GM21367 (cell line): ENCODE results near the gene FSHR.

Source experiments
- ATAC-seq: cut with Tn5 transposase; IDR thresholded peaks from one replicate; pipeline ENCODE4 v1.9.1; 2021; ENCODE audit not compliant: unreplicated experiment

The FSHR gene

DNA sequence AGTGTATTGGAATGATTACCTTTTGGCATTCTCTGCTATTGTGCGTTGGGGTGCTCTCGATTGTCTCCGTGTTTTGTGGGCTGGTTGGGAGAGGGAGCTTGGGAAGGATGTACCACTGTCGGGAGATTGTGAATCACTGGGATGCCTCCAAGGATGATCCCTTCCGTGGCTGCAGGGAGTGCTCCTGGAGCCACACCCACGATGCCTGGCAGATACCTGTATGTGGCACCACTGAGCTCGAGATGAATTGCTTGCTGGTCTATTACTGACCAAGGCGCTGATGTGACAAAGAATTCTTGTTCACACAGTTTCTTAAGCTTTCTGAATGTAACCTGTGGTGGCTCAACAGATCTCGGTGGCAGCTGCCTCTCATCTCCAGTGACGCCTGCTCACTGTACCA is 239.1 kb downstream of the FSHR start:
- no peak for ATAC-seq

DNA sequence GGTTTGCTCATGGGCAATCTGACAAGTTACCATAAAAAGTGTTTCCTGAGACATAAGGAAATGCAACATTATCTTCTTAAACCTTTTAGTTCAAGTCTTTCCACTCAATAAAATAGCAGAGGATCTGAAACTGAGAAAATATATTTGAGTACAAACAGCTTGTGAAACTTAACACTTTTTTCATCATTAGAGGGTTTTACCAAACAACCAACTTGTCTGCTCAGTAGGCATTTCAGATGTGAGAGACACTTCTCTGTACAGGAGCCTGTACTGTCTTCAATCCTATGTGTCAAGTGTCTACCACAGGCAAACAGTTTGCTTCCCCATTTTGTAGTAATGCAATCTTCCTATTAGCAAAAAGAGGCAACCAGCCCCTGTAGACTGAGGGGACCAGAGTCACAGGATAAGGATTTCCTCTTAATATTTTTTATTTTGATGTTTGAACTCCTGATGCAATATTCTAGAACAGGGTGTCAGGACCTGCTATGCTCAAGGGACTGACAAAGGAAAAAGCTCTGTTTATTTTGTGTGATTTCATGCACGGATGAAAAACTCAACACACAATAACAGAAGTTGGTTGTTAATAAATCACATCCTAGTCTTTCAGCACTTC is 239.7 kb downstream of the FSHR start:
- ATAC-seq, result no peak
